PFSK-1 (cell line): ENCODE results near the gene SOBP.

Experiments
- POLR2AphosphoS5 ChIP-seq: IDR thresholded peaks from 2 replicates; pipeline ENCODE4 v1.6.1; 2012; ENCODE audit warnings: low read depth, mild to moderate bottlenecking, control low read depth, low read length, moderate library complexity
- REST ChIP-seq, 2 experiments: IDR thresholded peaks; 2 replicates each; pipeline versions ENCODE4 v1.6.1 to v1.8.0; 2011 to 2012; ENCODE audit warnings: low read depth in 2 of 2, low read length in 2 of 2, control low read depth in 1 of 2, inconsistent platforms in 1 of 2, mild to moderate bottlenecking in 1 of 2, moderate library complexity in 1 of 2; ENCODE audit not compliant: insufficient read depth in 1 of 2
- SIN3A ChIP-seq: IDR thresholded peaks from 2 replicates; pipeline ENCODE4 v1.6.1; 2012; ENCODE audit warnings: mild to moderate bottlenecking, low read length, moderate library complexity, borderline replicate concordance; ENCODE audit not compliant: insufficient read depth
- TAF1 ChIP-seq: IDR thresholded peaks from 2 replicates; pipeline ENCODE4 v1.6.1; 2012; ENCODE audit warnings: low read length, control low read depth, borderline replicate concordance; ENCODE audit not compliant: insufficient read depth

GRCh38 chr6:107691062-107691751 is 201.3 kb downstream of the SOBP start:
- no peak for TF ChIP-seq TAF1
- no peak for TF ChIP-seq SIN3A
- no peak for TF ChIP-seq POLR2AphosphoS5
- no peak for TF ChIP-seq REST (IDR thresholded peaks at IDR 0.05; ENCODE audit: insufficient read depth in 1 of 2, low read depth in 2 of 2, low read length in 2 of 2)
